ENCODE measurements around the gene CRY2.

GRCh38 chr11:45924927-45925326 lies 77.7 kb downstream of the CRY2 start:
- no peak for TF ChIP-seq POLR2A (IDR thresholded peaks at IDR 0.05)
- TF ChIP-seq, protein P1, sequence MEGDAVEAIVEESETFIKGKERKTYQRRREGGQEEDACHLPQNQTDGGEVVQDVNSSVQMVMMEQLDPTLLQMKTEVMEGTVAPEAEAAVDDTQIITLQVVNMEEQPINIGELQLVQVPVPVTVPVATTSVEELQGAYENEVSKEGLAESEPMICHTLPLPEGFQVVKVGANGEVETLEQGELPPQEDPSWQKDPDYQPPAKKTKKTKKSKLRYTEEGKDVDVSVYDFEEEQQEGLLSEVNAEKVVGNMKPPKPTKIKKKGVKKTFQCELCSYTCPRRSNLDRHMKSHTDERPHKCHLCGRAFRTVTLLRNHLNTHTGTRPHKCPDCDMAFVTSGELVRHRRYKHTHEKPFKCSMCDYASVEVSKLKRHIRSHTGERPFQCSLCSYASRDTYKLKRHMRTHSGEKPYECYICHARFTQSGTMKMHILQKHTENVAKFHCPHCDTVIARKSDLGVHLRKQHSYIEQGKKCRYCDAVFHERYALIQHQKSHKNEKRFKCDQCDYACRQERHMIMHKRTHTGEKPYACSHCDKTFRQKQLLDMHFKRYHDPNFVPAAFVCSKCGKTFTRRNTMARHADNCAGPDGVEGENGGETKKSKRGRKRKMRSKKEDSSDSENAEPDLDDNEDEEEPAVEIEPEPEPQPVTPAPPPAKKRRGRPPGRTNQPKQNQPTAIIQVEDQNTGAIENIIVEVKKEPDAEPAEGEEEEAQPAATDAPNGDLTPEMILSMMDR (IDR thresholded peaks at IDR 0.05), result no peak
